Mucosa of descending colon (tissue), 3 donors: ENCODE measurements around the gene PCDH10. TPM values are rescaled to one million over a fixed set of nuclear protein-coding genes. Genes with fewer than 3 reads are reported as not detected.
A peak's percentile ranks its signal among the peaks of the same experiment; 100 is the strongest.

Experiments used
- ATAC-seq: fragments of 200-7000 bp; cut with Tn5 transposase; one replicate; pipeline ENCODE4 v1.9.1; 2020; ENCODE audit warnings: mild to moderate bottlenecking, moderate library complexity
- DNase-seq, 3 donors: peaks; one replicate each; pipeline ENCODE4 v3.0.0-alpha.2; 2020
- H3K36me3 ChIP-seq: fragments of 200-600 bp; one replicate; pipeline ENCODE4 v1.8.0; 2021; ENCODE audit warnings: low read depth, mild to moderate bottlenecking
- H3K4me1 ChIP-seq: fragments of 200-600 bp; one replicate; pipeline ENCODE4 v1.8.0; 2021; ENCODE audit warnings: low read depth, mild to moderate bottlenecking
- H3K4me3 ChIP-seq: fragments of 200-600 bp; one replicate; pipeline ENCODE4 v1.8.0; 2021; ENCODE audit warnings: mild to moderate bottlenecking
- H3K9me3 ChIP-seq: fragments of 200-600 bp; one replicate; pipeline ENCODE4 v1.8.0; 2021; ENCODE audit warnings: mild to moderate bottlenecking
- intact Hi-C, 2 donors: fragments of 100-400 bp; cut with DNase I in 1 of 2; cut with micrococcal nuclease in 1 of 2; formaldehyde crosslinking; loops; one replicate each; pipeline versions ENCODE4 v1.11.0 to v1.11.1; 2022; cut with DNase I, micrococcal nuclease
- total RNA-seq, 3 donors: library from RNA; stranded (reverse); fragmentation: NEBNext Ultra II Directional in 2 of 3; extraction: Animal tissue kit (Norgen Biotek cat#: 25700) in 2 of 3; gene quantifications; one replicate each; pipeline versions ENCODE4 v1.2.1 to v1.2.4, GENCODE V29; 2021 to 2023
- TF ChIP-seq, protein P1 (sequence below): fragments of 200-600 bp; IDR thresholded peaks from one replicate; pipeline ENCODE4 v1.8.0; 2022; ENCODE audit warnings: antibody characterized with exemption, mild to moderate bottlenecking
- donor health status: DM: no; HTN: no; CAD: no; lungs with moderate emphysema.
- donor health status: DM: no; HTN: no; CAD: no.
- donor health status: DM: no; HTN: yes; CAD: no.

PCDH10 gene
- total RNA-seq, 3 donors from 2014 or later = 0.22 to 1.3 (median 0.32) TPM

- H3K4me3 ChIP-seq = no peak overlapping the region
- DNase-seq (no peak), ATAC-seq (no peak)
- TF ChIP-seq, protein P1, sequence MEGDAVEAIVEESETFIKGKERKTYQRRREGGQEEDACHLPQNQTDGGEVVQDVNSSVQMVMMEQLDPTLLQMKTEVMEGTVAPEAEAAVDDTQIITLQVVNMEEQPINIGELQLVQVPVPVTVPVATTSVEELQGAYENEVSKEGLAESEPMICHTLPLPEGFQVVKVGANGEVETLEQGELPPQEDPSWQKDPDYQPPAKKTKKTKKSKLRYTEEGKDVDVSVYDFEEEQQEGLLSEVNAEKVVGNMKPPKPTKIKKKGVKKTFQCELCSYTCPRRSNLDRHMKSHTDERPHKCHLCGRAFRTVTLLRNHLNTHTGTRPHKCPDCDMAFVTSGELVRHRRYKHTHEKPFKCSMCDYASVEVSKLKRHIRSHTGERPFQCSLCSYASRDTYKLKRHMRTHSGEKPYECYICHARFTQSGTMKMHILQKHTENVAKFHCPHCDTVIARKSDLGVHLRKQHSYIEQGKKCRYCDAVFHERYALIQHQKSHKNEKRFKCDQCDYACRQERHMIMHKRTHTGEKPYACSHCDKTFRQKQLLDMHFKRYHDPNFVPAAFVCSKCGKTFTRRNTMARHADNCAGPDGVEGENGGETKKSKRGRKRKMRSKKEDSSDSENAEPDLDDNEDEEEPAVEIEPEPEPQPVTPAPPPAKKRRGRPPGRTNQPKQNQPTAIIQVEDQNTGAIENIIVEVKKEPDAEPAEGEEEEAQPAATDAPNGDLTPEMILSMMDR = no peak
- H3K36me3 ChIP-seq = no peaks in the 10 kb centered on the region
- H3K4me1 ChIP-seq = no peaks in the 10 kb centered on the region
- intact Hi-C loops = no loop called here
- no peaks in the 10 kb centered on the region for H3K9me3 ChIP-seq
Measured at GRCh38 chr4:133137571-133137970, 11.5 kb upstream of the PCDH10 start.

- no peaks in the 10 kb centered on the region for H3K36me3 ChIP-seq
Measured at GRCh38 chr4:133143775-133144430, 5.2 kb upstream of the PCDH10 start.

GRCh38 chr4:133145241-133145640 lies 3.9 kb upstream of the PCDH10 start:
- Histone ChIP-seq H3K4me1 (peaks cover 10% of the 10 kb centered on the region), H3K36me3 (no peaks in the 10 kb centered on the region), H3K4me3 (no peak overlapping the region), H3K9me3 (no peaks in the 10 kb centered on the region)
- TF ChIP-seq, protein P1 = no peak
- intact Hi-C loops = no loop called here
- DNase-seq (no peak), ATAC-seq (no peak)

More at GRCh38 chr4:133143775-133144430, 5.2 kb upstream of the PCDH10 start:
- TF ChIP-seq, protein P1 = no peak
- DNase-seq = no peak
- Histone ChIP-seq H3K9me3 (no peaks in the 10 kb centered on the region), H3K4me3 (no peak overlapping the region), H3K4me1 (peaks cover 6% of the 10 kb centered on the region)
- intact Hi-C loops = no loop called here
- no peak for ATAC-seq

- no peaks in the 10 kb centered on the region for H3K9me3 ChIP-seq
- intact Hi-C loops = no loop called here
- H3K4me1 ChIP-seq = peaks cover 10% of the 10 kb centered on the region
- DNase-seq (no peak), ATAC-seq (no peak)
- TF ChIP-seq, protein P1 = no peak
- no peak overlapping the region for H3K4me3 ChIP-seq
- H3K36me3 ChIP-seq = no peaks in the 10 kb centered on the region
Measured at GRCh38 chr4:133145758-133146573, 3.1 kb upstream of the PCDH10 start.

DNA sequence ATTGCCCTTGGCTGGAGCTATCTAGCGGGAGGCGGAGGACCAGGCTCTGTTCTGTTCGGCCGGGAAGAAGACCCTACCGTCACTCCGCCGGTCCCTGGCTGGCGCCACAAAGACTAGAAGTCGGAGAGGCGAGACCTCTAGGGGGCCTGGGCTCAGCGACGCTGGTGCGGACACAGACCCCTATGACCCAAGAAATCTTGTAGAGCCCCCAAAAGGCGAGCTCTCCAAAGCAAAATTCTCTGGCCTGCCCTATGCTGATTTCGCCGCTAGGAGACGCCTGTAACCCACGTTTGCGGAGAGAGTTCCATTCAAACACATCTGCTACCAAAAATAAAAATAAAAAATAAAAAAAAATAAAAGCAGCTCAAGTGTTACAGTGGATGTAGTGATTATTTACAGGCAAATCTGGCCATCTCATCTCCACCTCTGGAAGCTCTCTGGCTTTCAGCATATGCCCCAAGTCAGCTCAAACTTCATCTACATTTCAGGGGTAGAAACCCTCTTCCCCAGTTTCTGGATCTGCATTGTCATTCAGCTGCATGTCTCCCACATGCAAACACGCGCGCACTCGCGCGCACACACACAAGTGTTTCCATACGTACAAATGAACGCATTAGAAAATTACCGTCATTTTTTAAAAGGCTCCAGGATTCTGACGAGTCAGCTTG lies 2.4 kb upstream of the PCDH10 start:
- DNase-seq (peak in 1 of 3 donors; percentile 31), ATAC-seq (no peak)
- Histone ChIP-seq H3K9me3 (no peaks in the 10 kb centered on the region), H3K36me3 (no peaks in the 10 kb centered on the region), H3K4me1 (peaks cover 10% of the 10 kb centered on the region), H3K4me3 (no peak overlapping the region)
- intact Hi-C loops = no loop called here
- TF ChIP-seq, protein P1 = no peak
